ENCODE results near the gene NPTXR. TPM values are rescaled to one million over a fixed set of nuclear protein-coding genes. Genes with fewer than 3 reads are reported as not detected.

NPTXR gene
- total and polyA plus RNA-seq, 7 donors = under 0.01 to 14.4 (median 4.2) TPM; not detected in 1

GRCh38 chr22:38776086-38776485, 67.7 kb downstream of the NPTXR start:
- intact Hi-C loops (cut with DNase I) = no loop called here
- Histone ChIP-seq H3K36me3 (peaks cover 0 to 29% (median 13%) of the 10 kb centered on the region in 4 donors), H3K4me3 (no peak overlapping the region), H3K4me1 (no peaks in the 10 kb centered on the region), H3K27me3 (no peaks in the 10 kb centered on the region), H3K9me3 (no peaks in the 10 kb centered on the region), H3K27ac (no peak overlapping the region)
- WGBS, 2 donors = 73% methylated on average over 6 of the region's 6 CpGs
- TF ChIP-seq EP300 (IDR thresholded peaks at IDR 0.05) = no peak
- no peak for TF ChIP-seq CTCF (IDR thresholded peaks at IDR 0.05)
- TF ChIP-seq POLR2A (IDR thresholded peaks at IDR 0.05) = no peak
- no peak for TF ChIP-seq POLR2AphosphoS5 (IDR thresholded peaks at IDR 0.05)
- no peak for DNase-seq

GRCh38 chr22:38775656-38776055, 68.2 kb downstream of the NPTXR start:
- H3K27ac ChIP-seq = no peak overlapping the region
- no peaks in the 10 kb centered on the region for H3K27me3 ChIP-seq
- peaks cover 0 to 25% (median 13%) of the 10 kb centered on the region in 4 donors for H3K36me3 ChIP-seq
- intact Hi-C loops (cut with DNase I) = no loop called here
- no peaks in the 10 kb centered on the region for H3K4me1 ChIP-seq
- no peaks in the 10 kb centered on the region for H3K9me3 ChIP-seq
- TF ChIP-seq POLR2AphosphoS5 (IDR thresholded peaks at IDR 0.05) (no peak), CTCF (IDR thresholded peaks at IDR 0.05) (no peak), POLR2A (IDR thresholded peaks at IDR 0.05) (no peak), EP300 (IDR thresholded peaks at IDR 0.05) (no peak)
- WGBS, 2 donors = 77 to 78% methylated on average over 13 of the region's 13 CpGs
- no peak for DNase-seq
- H3K4me3 ChIP-seq = no peak overlapping the region

GRCh38 chr22:38774496-38775166, 69.2 kb downstream of the NPTXR start:
- intact Hi-C loops (cut with DNase I) = loop anchor here (5.0 kb wide), 1 partner anchor 88 kb away; no protein-coding TSS in a partner anchor
- Histone ChIP-seq H3K36me3 (peaks cover 0 to 15% (median 7%) of the 10 kb centered on the region in 4 donors), H3K4me3 (no peak overlapping the region), H3K27ac (no peak overlapping the region), H3K27me3 (no peaks in the 10 kb centered on the region), H3K9me3 (no peaks in the 10 kb centered on the region), H3K4me1 (no peaks in the 10 kb centered on the region)
- no peak for DNase-seq
- TF ChIP-seq POLR2AphosphoS5 (IDR thresholded peaks at IDR 0.05) (no peak), EP300 (IDR thresholded peaks at IDR 0.05) (no peak), CTCF (IDR thresholded peaks at IDR 0.05) (no peak), POLR2A (IDR thresholded peaks at IDR 0.05) (no peak)
- 82% methylated on average over 11 of the region's 11 CpGs for WGBS, 2 donors

GRCh38 chr22:38773363-38773946, 70.4 kb downstream of the NPTXR start:
- no peaks in the 10 kb centered on the region for H3K4me1 ChIP-seq
- intact Hi-C loops (cut with DNase I) = loop anchor here (5.0 kb wide), 1 partner anchor 89 kb away; no protein-coding TSS in a partner anchor
- TF ChIP-seq POLR2A (IDR thresholded peaks at IDR 0.05) = no peak
- H3K27me3 ChIP-seq = no peaks in the 10 kb centered on the region
- DNase-seq = no peak
- no peak overlapping the region for H3K4me3 ChIP-seq
- peaks cover 0 to 4% (median 0%) of the 10 kb centered on the region in 4 donors for H3K36me3 ChIP-seq
- H3K27ac ChIP-seq = no peak overlapping the region
- H3K9me3 ChIP-seq = no peaks in the 10 kb centered on the region
- WGBS, 2 donors = 94% methylated on average over 4 of the region's 4 CpGs

- H3K27me3 ChIP-seq = no peaks in the 10 kb centered on the region
- H3K9me3 ChIP-seq = no peaks in the 10 kb centered on the region
- no peak overlapping the region for H3K27ac ChIP-seq
- no peaks in the 10 kb centered on the region for H3K36me3 ChIP-seq
- TF ChIP-seq POLR2AphosphoS5 (IDR thresholded peaks at IDR 0.05) (no peak), CTCF (IDR thresholded peaks at IDR 0.05) (no peak), EP300 (IDR thresholded peaks at IDR 0.05) (no peak), POLR2A (IDR thresholded peaks at IDR 0.05) (no peak)
- DNase-seq = no peak
- H3K4me3 ChIP-seq = no peak overlapping the region
- no peaks in the 10 kb centered on the region for H3K4me1 ChIP-seq
- WGBS, 2 donors = 84 to 89% methylated on average over 8 of the region's 8 CpGs
- intact Hi-C loops (cut with DNase I) = loop anchor here (5.0 kb wide), 1 partner anchor 90 kb away; no protein-coding TSS in a partner anchor
Observed at GRCh38 chr22:38772623-38772873, 71.3 kb downstream of the NPTXR start.
